HG03457 (cell line): ENCODE measurements around the gene NADSYN1.
"Not testable (repeated sequence)": the region's sequence is repeated elsewhere in the genome, so short reads cannot be mapped to it uniquely, and the experiment has no call there.

ENCODE experiments used
- ATAC-seq: cut with Tn5 transposase; IDR thresholded peaks from one replicate; pipeline ENCODE4 v1.9.1; 2021; ENCODE audit warnings: moderate number of reproducible peaks; ENCODE audit not compliant: unreplicated experiment

The NADSYN1 gene

GRCh38 chr11:71518506-71519471, 65.8 kb downstream of the NADSYN1 start:
- no peak for ATAC-seq

DNA sequence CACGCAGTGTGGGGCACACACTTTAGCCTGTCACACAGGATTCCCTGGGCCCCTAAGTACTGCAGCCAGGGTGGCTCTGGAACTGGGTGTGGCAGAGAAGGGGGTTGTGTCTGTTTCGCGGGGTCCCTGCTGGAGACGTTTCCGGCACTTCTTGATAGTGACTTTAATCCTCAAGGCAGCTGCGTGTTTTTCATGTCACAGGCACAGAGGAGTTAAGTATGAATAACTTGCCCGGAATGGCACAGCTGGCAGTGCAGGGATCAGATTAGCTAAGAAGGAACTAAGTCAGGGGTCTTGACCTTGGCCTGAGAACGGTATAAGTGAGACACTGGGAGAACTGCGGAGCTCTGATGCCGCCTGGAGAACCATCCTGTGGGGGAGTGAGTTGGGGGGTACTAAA, 66.5 kb downstream of the NADSYN1 start:
- no peak for ATAC-seq

- ATAC-seq = no peak
Measured at GRCh38 chr11:71525188-71525937, 72.4 kb downstream of the NADSYN1 start.

GRCh38 chr11:71525938-71526495, 73.0 kb downstream of the NADSYN1 start:
- ATAC-seq = no peak

GRCh38 chr11:71526796-71527575, 74.0 kb downstream of the NADSYN1 start, which contains the start of gene KRTAP5-7:
Gene KRTAP5-7, plus strand, starts transcription at chr11:71527267. Its CDS starts 34 bp downstream, at chr11:71527301.
- not testable (repeated sequence) for ATAC-seq

GRCh38 chr11:71527576-71528210, 74.7 kb downstream of the NADSYN1 start:
- ATAC-seq = no peak

- ATAC-seq = no peak
Measured at GRCh38 chr11:71530602-71531001, 77.6 kb downstream of the NADSYN1 start.

DNA sequence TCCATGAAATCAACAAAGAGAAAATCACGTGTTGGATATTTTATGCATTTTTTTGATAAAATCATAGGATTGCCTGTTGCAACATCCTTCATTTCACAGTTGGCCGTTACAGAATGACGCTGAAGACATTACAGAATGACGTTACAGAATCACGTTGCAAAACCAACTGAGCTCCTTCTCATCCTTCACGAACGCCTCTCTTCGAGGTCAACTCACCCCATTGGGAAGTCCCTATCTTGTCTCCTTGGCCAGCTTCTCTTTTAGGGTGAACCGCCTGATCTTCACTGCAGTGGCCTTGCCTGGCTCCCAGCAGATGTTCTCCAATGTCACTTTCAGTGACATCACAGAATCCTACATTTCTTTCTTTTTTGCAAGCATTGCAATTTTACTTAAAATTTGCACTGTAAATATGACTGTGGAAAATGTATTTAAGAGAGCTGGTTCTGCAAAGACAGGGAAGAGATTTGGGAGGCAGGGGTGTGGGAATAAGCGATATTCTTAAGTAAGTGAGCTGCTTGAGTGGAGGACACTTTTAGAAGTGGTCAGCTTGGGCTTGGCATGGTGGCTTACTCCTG, 79.1 kb downstream of the NADSYN1 start:
- ATAC-seq = no peak

DNA sequence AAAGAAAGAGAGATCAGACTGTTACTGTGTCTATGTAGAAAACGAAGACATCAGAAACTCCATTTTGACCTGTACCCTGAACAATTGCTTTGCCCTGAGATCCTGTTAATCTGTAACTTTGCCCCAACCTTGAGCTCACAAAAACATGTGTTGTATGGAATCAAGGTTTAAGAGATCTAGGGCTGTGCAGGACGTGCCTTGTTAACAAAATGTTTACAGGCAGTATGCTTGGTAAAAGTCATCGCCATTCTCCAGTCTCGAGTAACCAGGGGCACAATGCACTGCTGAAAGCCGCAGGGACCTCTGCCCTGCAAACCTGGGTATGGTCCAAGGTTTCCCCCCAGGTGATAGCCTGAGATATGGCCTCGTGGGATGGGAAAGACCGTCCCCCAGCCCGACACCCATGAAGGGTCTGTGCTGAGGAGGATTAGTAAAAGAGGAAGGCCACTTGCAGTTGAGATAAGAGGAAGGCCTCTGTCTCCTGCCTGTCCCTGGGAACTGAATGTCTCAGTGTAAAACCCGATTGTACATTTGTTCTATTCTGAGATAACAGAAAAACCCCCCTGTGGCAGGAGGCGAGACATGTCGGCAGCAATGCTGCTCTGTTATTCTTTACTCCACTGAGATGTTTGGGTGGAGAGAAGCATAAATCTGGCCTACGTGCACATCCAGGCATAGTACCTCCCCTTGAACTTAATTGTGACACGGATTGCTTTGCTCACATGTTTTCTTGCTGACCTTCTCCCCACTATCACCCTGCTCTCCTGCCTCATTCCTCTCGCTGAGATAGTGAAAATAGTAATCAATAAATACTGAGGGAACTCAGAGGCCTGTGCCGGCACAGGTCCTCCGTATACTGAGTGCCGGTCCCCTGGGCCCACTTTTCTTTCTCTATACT, 82.0 kb downstream of the NADSYN1 start:
- ATAC-seq = not testable (repeated sequence)

- no peak for ATAC-seq
Measured at GRCh38 chr11:71535825-71536224, 82.8 kb downstream of the NADSYN1 start.

DNA sequence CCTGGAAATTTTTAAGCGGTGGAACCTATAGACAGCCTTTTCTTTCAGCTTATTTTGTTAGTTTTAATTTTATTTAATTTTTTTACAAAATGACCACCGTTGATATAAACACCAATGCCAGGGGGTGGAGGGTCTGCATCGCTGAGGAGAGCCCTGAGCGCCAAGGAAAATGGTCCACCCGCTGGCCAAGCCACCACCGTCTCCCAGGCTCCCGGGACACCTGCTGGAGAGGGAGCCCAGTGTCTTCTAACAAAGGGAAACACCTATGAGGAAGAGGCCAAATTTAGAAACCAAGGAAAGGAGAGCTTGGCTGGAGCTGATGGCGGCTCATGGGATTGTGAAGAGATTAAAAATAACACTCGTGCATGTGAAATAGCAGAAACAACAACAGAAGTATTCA, 84.5 kb downstream of the NADSYN1 start:
- ATAC-seq = no peak

DNA sequence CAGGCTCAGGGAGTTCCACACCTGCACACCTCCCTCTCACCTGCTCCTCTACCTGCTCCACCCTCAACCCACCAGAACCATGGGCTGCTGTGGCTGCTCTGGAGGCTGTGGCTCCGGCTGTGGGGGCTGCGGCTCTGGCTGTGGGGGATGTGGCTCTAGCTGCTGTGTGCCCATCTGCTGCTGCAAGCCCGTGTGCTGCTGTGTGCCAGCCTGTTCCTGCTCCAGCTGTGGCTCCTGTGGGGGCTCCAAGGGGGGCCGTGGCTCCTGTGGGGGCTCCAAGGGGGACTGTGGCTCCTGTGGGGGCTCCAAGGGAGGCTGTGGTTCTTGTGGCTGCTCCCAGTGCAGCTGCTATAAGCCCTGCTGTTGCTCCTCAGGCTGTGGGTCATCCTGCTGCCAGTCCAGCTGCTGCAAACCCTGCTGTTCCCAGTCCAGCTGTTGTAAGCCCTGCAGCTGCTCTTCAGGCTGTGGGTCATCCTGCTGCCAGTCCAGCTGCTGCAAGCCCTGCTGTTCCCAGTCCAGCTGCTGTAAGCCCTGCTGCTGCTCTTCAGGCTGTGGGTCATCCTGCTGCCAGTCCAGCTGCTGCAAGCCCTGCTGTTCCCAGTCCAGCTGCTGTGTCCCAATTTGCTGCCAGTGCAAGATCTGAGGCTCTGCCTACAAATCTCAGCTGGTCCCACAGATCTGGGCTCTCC, 85.1 kb downstream of the NADSYN1 start, which contains the start of gene KRTAP5-8:
Gene KRTAP5-8, plus strand, starts transcription at position 49 of the 689 bp plus-strand sequence. Its CDS starts 31 bp downstream, at position 80.
- not testable (repeated sequence) for ATAC-seq

- no peak for ATAC-seq
Measured at GRCh38 chr11:71538666-71538990, 85.6 kb downstream of the NADSYN1 start.

DNA sequence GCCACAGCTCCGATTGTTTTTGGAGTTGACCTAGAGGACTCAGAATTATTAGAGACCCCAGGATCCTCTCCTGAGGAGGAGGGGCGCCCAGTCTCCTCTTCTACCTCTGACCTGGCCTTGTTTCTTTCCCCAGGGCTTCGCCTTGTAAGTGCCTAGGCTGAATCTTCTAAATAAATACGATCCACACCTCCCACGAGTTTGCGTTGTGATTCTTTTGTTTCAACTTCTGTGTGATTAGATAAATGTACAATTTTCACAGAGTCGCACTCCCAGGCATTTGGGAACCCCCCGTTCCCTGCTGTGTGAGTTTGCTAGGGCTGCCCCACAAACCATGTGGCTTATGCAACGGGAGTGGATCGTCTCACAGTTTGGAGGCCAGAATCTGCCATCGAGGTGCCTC, 86.0 kb downstream of the NADSYN1 start:
- no peak for ATAC-seq

DNA sequence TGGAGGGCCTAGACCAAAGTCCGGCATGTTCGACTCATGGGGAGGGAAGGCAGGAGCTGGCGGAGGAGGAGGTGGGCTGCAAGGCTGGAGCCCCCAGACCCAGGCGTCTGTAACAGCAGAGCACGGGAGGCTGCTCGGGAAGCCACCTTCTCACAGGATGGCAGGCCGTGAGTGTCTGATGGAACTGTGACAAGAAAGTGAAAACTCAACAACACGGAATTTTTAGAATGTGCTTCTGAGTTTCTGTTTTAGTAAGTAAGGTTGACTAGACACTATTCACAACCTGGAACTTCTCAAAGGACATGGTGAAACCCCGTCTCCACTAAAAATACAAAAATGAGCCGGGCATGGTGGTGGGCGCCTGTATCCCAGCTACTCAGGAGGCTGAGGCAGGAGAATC, 87.0 kb downstream of the NADSYN1 start:
- not testable (repeated sequence) for ATAC-seq

GRCh38 chr11:71540521-71541304, 87.7 kb downstream of the NADSYN1 start:
- not testable (repeated sequence) for ATAC-seq

DNA sequence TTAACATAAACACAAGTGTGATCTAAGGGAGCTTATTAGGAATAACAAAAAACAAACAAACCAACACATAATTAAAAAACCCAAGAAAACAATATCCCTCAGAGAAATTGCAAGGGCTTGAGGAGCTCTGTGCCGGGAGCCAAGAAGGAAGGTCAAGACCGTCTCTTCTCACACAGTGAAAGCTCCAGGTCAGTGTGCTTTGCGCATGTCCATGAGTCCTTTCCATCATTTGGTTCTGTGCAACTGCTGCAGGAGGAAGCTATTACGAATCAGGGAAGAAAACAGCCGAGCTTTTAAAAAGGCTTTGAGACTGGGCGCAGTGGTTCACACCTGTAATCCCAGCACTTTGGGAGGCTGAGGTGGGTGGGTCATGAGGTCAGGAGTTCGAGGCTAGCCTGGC, 89.4 kb downstream of the NADSYN1 start:
- ATAC-seq = no peak
